Measurements from ENCODE around the gene CMBL. TPM values are rescaled to one million over a fixed set of nuclear protein-coding genes. Genes with fewer than 3 reads are reported as not detected.
"Not testable (repeated sequence)": the region's sequence is repeated elsewhere in the genome, so short reads cannot be mapped to it uniquely, and the experiment has no call there.

CMBL gene
- total RNA-seq, 1 donor from 2014 or later, result 24.8 TPM

GRCh38 chr5:10275991-10276390, 31.7 kb downstream of the CMBL start:
- Mint-ChIP-seq H3K4me1 (peaks cover 4% of the 10 kb centered on the region), H3K9me3 (peaks cover 6% of the 10 kb centered on the region), H3K27me3 (ENCODE audit: low read depth) (no peaks in the 10 kb centered on the region), H3K4me3 (no peak overlapping the region), H3K36me3 (peaks cover 16% of the 10 kb centered on the region), H3K27ac (no peak overlapping the region)
- TF ChIP-seq CTCF (IDR thresholded peaks at IDR 0.05; ENCODE audit: unreplicated experiment), result no peak
- DNase-seq (ENCODE audit: low spot score in 2 of 2, unreplicated experiment in 2 of 2), result no peak

- H3K9me3 Mint-ChIP-seq, result peaks cover 6% of the 10 kb centered on the region
- H3K4me3 Mint-ChIP-seq, result no peak overlapping the region
- H3K27ac Mint-ChIP-seq, result no peak overlapping the region
- peaks cover 4% of the 10 kb centered on the region for H3K4me1 Mint-ChIP-seq
- peaks cover 15% of the 10 kb centered on the region for H3K36me3 Mint-ChIP-seq
- no peak for DNase-seq (ENCODE audit: low spot score in 2 of 2, unreplicated experiment in 2 of 2)
- no peaks in the 10 kb centered on the region for H3K27me3 Mint-ChIP-seq (ENCODE audit: low read depth)
- TF ChIP-seq CTCF (IDR thresholded peaks at IDR 0.05; ENCODE audit: unreplicated experiment), result no peak
Measured at GRCh38 chr5:10275460-10275859, 32.2 kb downstream of the CMBL start.

GRCh38 chr5:10272875-10273209, 34.9 kb downstream of the CMBL start:
- not testable (repeated sequence) for DNase-seq (ENCODE audit: low spot score in 2 of 2, unreplicated experiment in 2 of 2); H3K27ac Mint-ChIP-seq

GRCh38 chr5:10272053-10272874, 35.4 kb downstream of the CMBL start:
- Mint-ChIP-seq H3K4me3 (no peak overlapping the region), H3K36me3 (peaks cover 3% of the 10 kb centered on the region), H3K27me3 (ENCODE audit: low read depth) (no peaks in the 10 kb centered on the region), H3K9me3 (peaks cover 6% of the 10 kb centered on the region), H3K27ac (no peak overlapping the region), H3K4me1 (peaks cover 4% of the 10 kb centered on the region)
- no peak for DNase-seq (ENCODE audit: low spot score in 2 of 2, unreplicated experiment in 2 of 2)
- no peak for TF ChIP-seq CTCF (IDR thresholded peaks at IDR 0.05; ENCODE audit: unreplicated experiment)

More at GRCh38 chr5:10272875-10273209, 34.9 kb downstream of the CMBL start:
- H3K27me3 Mint-ChIP-seq (ENCODE audit: low read depth); H3K9me3 Mint-ChIP-seq; H3K4me3 Mint-ChIP-seq; H3K4me1 Mint-ChIP-seq; H3K36me3 Mint-ChIP-seq: not testable (repeated sequence)

GRCh38 chr5:10268100-10268499, 39.6 kb downstream of the CMBL start:
- peaks cover 6% of the 10 kb centered on the region for H3K9me3 Mint-ChIP-seq
- peaks cover 7% of the 10 kb centered on the region for H3K4me1 Mint-ChIP-seq
- no peak overlapping the region for H3K27ac Mint-ChIP-seq
- no peak overlapping the region for H3K4me3 Mint-ChIP-seq
- H3K27me3 Mint-ChIP-seq (ENCODE audit: low read depth), result no peaks in the 10 kb centered on the region
- TF ChIP-seq CTCF (IDR thresholded peaks at IDR 0.05; ENCODE audit: unreplicated experiment), result no peak
- H3K36me3 Mint-ChIP-seq, result peaks cover 12% of the 10 kb centered on the region
- no peak for DNase-seq (ENCODE audit: low spot score in 2 of 2, unreplicated experiment in 2 of 2)

GRCh38 chr5:10266839-10267238, 40.9 kb downstream of the CMBL start:
- Mint-ChIP-seq H3K36me3 (peaks cover 17% of the 10 kb centered on the region), H3K4me1 (peaks cover 11% of the 10 kb centered on the region), H3K4me3 (no peak overlapping the region), H3K9me3 (no peaks in the 10 kb centered on the region), H3K27ac (no peak overlapping the region), H3K27me3 (ENCODE audit: low read depth) (no peaks in the 10 kb centered on the region)
- no peak for TF ChIP-seq CTCF (IDR thresholded peaks at IDR 0.05; ENCODE audit: unreplicated experiment)
- no peak for DNase-seq (ENCODE audit: low spot score in 2 of 2, unreplicated experiment in 2 of 2)

Measured in mesothelial cell of epicardium (in vitro differentiated cells).